SKM-1 (cell line): ENCODE data around the gene RNF181.
"Not testable (repeated sequence)": the region's sequence is repeated elsewhere in the genome, so short reads cannot be mapped to it uniquely, and the experiment has no call there.

Source experiments
- DNase-seq: peaks from one replicate; lab custom pipeline; 2025; ENCODE audit not compliant: unreplicated experiment; lab: John Stamatoyannopoulos, UW

RNF181 gene, protein sequence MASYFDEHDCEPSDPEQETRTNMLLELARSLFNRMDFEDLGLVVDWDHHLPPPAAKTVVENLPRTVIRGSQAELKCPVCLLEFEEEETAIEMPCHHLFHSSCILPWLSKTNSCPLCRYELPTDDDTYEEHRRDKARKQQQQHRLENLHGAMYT

GRCh38 chr2:85595301-85596025 is at the start of gene RNF181:
Gene RNF181, plus strand, starts transcription at chr2:85595745. Its CDS starts 19 bp downstream, at chr2:85595764.
- peak; percentile 100 for DNase-seq

DNA sequence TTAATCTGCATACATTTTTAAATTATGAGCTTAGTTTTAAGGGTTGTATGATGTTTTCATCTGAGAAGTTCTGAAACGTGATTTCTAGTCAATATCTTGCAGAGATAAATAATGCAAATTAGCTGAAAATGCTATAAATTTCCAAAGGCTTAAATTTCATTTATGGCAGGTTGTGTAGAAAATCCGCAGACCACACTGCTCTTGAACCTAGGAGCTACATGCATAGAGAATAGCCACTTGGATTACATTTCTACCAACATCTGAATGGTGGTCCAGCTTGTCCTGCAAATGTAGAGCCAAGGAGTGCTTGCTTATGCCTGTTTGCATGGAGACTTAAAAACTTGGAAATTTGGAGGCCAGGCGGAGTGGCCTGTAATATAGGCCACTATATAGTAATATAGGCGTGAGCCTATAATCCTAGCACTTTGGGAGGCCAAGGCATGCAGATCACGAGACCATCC is 49.7 kb upstream of the RNF181 start:
- no peak for DNase-seq

- no peak for DNase-seq
These were observed 48.3 kb upstream of the RNF181 start for GRCh38 chr2:85547089-85547858.

GRCh38 chr2:85547859-85548607 is 47.5 kb upstream of the RNF181 start:
- DNase-seq: no peak

DNA sequence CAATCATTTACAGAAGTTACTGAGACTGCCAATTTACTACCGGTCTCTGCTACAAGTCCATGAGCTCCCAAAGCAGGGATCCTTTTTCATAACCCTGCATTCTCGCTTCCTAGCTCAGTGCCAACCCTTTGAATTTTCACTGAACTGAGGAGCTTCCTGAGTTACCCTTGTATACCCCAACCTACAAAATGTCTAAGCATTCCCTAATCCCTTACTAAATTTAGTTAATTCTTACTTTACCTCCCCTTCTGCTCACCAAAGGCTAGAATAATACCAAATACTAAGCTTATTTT is 47.0 kb upstream of the RNF181 start:
- no peak for DNase-seq

- DNase-seq: no peak
These were observed 46.5 kb upstream of the RNF181 start for GRCh38 chr2:85549095-85549494.

DNA sequence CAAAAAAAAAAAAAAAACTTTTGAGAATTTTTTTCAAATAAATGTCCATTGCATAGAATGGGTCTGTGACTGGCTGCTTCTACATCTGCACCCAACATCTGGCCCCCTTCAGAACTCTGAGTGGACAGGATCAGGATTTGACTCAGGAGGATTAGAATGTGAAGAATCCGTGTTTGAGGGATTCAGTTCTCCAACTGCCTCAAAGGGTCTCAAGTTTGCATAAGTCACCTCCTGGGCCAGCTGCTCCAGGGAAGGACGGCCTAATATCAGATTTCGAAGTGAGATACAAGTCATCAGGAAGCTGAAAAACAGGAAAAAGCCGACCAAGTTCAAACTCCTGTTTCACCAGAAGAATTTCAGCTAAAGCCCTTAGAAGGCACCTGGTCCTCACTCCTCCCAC is 45.7 kb upstream of the RNF181 start:
- DNase-seq: no peak

DNA sequence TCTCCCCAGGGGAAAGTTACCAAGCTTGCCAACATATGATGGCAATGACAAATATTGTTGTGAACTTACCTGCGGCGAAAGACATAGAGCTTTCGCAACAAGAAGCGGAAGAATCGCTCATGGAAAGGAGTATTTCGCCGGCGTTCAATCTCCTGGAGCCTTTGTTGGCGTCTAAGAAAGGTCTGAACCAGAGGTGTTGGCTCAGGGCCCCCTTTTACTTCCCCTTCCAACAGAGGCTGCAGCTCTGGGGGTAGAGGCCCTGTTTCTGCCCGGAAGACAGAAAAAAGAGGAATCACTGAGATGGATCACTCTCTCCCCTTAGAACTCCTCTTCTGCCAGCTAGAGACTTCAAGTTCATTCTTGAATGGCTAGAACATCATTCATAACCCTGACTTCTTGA is 45.1 kb upstream of the RNF181 start:
- peak; percentile 93 for DNase-seq

- DNase-seq: peak; percentile 95
These were observed 43.6 kb upstream of the RNF181 start for GRCh38 chr2:85551698-85552678.

DNA sequence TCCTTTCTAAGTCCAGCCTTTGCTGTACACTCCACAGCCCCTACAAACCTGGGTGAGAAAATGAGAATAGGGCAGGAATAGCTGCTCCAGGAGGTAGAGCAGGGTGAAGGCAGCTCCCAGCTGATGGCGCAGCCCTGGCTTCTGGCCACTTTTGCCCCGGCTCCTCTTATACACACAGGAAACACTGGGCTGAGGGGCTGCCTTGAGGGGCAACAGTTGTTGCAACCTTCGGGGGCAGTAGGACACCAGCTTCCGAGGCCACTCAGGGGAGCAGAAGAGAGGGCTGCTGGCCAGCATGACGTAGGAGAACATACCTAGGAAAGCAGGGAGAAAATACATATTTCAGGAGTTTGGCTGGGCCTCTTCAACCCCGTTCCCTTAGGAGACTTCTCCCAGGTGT is 42.4 kb upstream of the RNF181 start:
- no peak for DNase-seq

DNA sequence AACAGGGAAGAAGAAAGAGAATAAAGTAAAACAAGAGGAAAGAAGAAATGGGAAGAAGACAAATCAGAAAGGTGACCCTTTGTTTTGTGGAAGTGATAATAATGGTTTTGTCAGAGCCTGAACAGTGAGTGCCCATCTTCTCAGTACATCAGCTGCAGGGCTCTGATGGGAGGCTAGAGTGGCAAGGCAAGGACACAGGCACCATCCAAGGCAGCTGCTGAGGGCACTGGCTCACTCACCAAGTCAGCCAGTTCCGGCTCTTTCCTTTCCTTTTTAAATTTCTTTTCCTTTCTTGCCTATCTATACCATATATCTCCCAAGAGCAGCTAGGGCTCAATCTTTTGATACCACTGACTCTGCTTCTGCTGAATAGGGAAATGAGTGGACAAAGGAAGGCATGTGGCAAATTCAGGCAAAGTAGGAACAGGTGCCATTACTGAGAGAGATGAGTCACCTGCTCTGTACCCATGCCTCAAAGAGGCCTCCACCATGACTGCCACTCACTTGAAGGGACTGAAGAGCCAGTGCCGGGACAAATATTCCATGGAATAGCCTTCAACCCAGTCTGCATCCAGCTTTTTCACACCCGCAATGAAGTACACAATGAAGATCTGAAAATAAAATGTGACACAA is 40.4 kb upstream of the RNF181 start:
- DNase-seq: no peak

- DNase-seq: no peak
These were observed 38.4 kb upstream of the RNF181 start for GRCh38 chr2:85557130-85557529.

DNA sequence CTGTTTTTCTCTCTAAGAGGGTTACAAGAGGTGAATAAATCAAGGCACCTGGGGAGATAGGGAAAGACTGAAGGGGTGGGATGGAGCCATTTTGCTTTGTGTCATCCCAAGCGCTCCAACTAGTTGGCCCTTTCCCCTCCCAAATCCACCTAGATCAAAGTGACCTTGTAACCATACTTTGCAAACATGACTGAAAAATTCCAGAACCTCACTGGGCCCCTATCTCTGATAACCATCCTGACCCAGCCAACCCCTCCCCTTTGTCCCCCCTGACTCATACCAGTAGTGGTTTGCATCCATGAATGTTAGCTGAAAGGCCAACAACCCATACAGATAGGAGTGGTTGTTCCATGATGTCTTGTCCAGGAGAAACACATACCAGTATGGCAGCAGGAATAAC is 37.4 kb upstream of the RNF181 start:
- DNase-seq: no peak

GRCh38 chr2:85560403-85560726 is 35.2 kb upstream of the RNF181 start:
- DNase-seq: not testable (repeated sequence)

DNA sequence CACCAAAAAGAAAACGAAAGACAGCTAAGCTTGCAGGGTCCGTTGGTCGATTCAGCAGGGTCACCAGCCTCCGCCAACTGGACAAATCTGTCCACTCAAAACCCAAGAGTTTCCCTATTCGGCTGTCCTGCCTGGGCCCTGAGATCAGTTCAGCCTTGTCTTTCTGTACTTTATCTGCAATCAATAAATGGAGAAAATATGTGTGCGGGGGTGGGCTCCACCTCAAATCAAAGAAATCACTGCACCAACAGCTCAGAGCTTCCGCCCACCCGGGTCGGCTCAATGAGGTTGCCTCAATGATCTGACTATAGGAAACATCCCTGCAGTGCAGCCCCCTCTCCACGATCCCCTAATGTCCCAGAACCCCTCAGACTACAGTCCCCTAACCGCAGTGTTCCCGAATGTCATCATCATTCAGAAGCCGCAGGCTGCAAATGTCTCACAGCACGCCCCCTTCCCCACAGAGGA is 34.7 kb upstream of the RNF181 start:
- DNase-seq: no peak

DNA sequence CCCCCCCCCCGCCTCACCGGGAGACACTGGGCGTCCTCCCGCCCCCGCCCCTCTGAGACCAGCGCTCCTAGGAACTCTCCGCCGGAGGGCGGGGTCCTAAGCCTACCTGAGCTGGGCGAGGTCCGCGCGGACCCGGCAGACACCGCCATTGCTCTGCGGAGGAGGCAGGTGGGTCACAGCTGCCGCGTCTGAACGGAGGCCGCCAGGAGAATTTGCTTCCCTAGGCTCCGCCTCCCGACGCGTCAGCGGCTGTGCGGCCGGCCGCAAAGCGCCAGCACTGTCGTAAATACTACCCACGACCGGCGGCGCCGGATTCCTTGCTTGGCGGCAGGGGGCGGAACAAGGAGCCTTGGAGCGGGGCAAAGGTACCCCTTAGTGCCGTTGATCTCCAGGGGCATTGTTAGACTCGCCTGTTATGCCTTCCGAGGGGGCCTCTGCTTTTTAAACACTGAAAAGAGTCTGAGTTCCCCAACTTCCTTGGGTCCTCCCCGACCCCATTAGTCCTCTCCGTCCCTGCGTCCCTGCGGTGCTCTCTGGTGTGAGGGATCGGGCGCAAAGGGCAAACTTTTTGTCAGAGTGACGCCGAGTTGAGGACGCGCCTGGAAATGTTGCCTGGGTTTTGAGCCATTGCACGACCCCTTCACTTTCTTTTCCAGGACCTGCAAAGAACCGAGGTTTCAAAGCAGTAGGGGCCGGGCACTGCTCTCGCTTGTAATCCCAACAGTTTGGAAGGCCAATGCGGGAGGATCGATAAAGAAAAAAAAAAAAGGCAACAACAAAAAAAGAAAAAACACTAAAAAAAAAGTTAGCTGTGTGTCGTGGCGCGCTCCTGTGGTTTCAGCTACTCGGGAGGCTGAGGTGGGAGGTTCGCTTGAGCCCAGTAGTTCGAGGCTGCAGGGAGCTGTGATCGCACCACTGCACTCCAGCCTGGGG is 34.0 kb upstream of the RNF181 start, which contains the start of gene GGCX:
GGCX (minus strand) TSS at position 214 of the 933 bp plus-strand sequence; CDS start at position 149, 65 bp downstream.
- peak; percentile 96 for DNase-seq

- DNase-seq: peak; percentile 86
These were observed 31.4 kb upstream of the RNF181 start for GRCh38 chr2:85564144-85564563.

- DNase-seq: no peak
These were observed 29.3 kb upstream of the RNF181 start for GRCh38 chr2:85566265-85566664.

- DNase-seq: no peak
These were observed 19.8 kb upstream of the RNF181 start for GRCh38 chr2:85575739-85576138.
